Upper lobe of right lung (tissue), 1 donor: ENCODE results near the gene ALDH9A1. TPM values are rescaled to one million over a fixed set of nuclear protein-coding genes. Genes with fewer than 3 reads are reported as not detected.
A peak's percentile ranks its signal among the peaks of the same experiment; 100 is the strongest.
"Not testable (repeated sequence)": the region's sequence is repeated elsewhere in the genome, so short reads cannot be mapped to it uniquely, and the experiment has no call there.

Source experiments
- ATAC-seq: fragments of 200-7000 bp; cut with Tn5 transposase; one replicate; pipeline ENCODE4 v1.9.1; 2020; ENCODE audit warnings: mild to moderate bottlenecking, moderate library complexity
- DNase-seq: peaks from one replicate; pipeline ENCODE4 v3.0.0-alpha.2; 2020
- H3K27ac ChIP-seq: fragments of 200-600 bp; one replicate; pipeline ENCODE4 v1.8.0; 2022
- H3K27me3 ChIP-seq: fragments of 200-600 bp; one replicate; pipeline ENCODE4 v1.8.0; 2022; ENCODE audit warnings: mild to moderate bottlenecking
- H3K36me3 ChIP-seq: fragments of 200-600 bp; one replicate; pipeline ENCODE4 v1.8.0; 2022
- H3K4me1 ChIP-seq: fragments of 200-600 bp; one replicate; pipeline ENCODE4 v1.8.0; 2022
- H3K4me3 ChIP-seq: fragments of 200-600 bp; one replicate; pipeline ENCODE4 v1.8.0; 2022; ENCODE audit warnings: mild to moderate bottlenecking
- H3K9me3 ChIP-seq: fragments of 200-600 bp; one replicate; pipeline ENCODE4 v1.8.0; 2022
- CTCF ChIP-seq: fragments of 200-600 bp; IDR thresholded peaks from one replicate; pipeline ENCODE4 v1.8.0; 2022; ENCODE audit warnings: antibody characterized with exemption
- intact Hi-C: fragments of 100-400 bp; cut with DNase I; formaldehyde crosslinking; loops from one replicate; pipeline ENCODE4 v1.11.0; 2022
- long read RNA-seq: library from polyadenylated mRNA; unstranded; transcript quantifications from one replicate; pipeline ENCODE4 v2.0.0, GENCODE V29; 2021
- total RNA-seq: library from RNA; stranded (reverse); fragmentation: NEBNext Ultra II Directional; extraction: Animal tissue kit (Norgen Biotek cat#: 25700); gene quantifications from one replicate; pipeline ENCODE4 v1.2.1, GENCODE V29; 2021
- donor health status: DM: no; HTN: yes; CAD: no; lungs with severe emphysema.

ALDH9A1 gene
- 68.5 TPM for total RNA-seq
- long read RNA-seq, transcript ALDH9A1-201 (11 exons, 2,696 nt), result major isoform, 147 of 159 reads
- long read RNA-seq, partial matches to known transcripts, result 5 of 159 reads
- long read RNA-seq, other reads (novel, unspliced or antisense), result 7 of 159 reads

GRCh38 chr1:165697881-165698760, at the start of gene ALDH9A1:
TSS of gene ALDH9A1 (minus strand) at chr1:165698562. CDS start at chr1:165698558, 4 bp downstream.
- DNase-seq (peak; percentile 95), ATAC-seq (peak; percentile 98)
- peaks cover 22% of the 10 kb centered on the region for H3K4me1 ChIP-seq
- H3K4me3 ChIP-seq, result peak within 1 kb of the TSS; percentile 71
- peak; percentile 40 for TF ChIP-seq CTCF
- no peaks in the 10 kb centered on the region for H3K27me3 ChIP-seq
- H3K27ac ChIP-seq, result peak within 1 kb of the TSS; percentile 96
- intact Hi-C loops, result no loop called here
- H3K36me3 ChIP-seq, result no peaks in the 10 kb centered on the region
- H3K9me3 ChIP-seq, result no peaks in the 10 kb centered on the region

GRCh38 chr1:165747632-165748447, 49.5 kb upstream of the ALDH9A1 start:
- intact Hi-C loops, result no loop called here
- Histone ChIP-seq H3K4me1 (no peaks in the 10 kb centered on the region), H3K27me3 (no peaks in the 10 kb centered on the region), H3K9me3 (no peaks in the 10 kb centered on the region), H3K4me3 (no peak overlapping the region), H3K36me3 (peaks cover 60% of the 10 kb centered on the region), H3K27ac (no peak overlapping the region)
- TF ChIP-seq CTCF, result no peak
- DNase-seq (no peak), ATAC-seq (no peak)

GRCh38 chr1:165744913-165745312, 46.6 kb upstream of the ALDH9A1 start:
- H3K27me3 ChIP-seq, H3K4me1 ChIP-seq, H3K27ac ChIP-seq, intact Hi-C loops, H3K4me3 ChIP-seq, DNase-seq, ATAC-seq, H3K9me3 ChIP-seq: not testable (repeated sequence)
- peaks cover 69% of the 10 kb centered on the region for H3K36me3 ChIP-seq

GRCh38 chr1:165742194-165742593, 43.8 kb upstream of the ALDH9A1 start:
- DNase-seq (no peak), ATAC-seq (no peak)
- no peak overlapping the region for H3K27ac ChIP-seq
- intact Hi-C loops, result no loop called here
- H3K4me1 ChIP-seq, result no peaks in the 10 kb centered on the region
- no peak for TF ChIP-seq CTCF
- no peak overlapping the region for H3K4me3 ChIP-seq
- peaks cover 73% of the 10 kb centered on the region for H3K36me3 ChIP-seq
- no peaks in the 10 kb centered on the region for H3K27me3 ChIP-seq
- H3K9me3 ChIP-seq, result no peaks in the 10 kb centered on the region

- Histone ChIP-seq H3K27ac (no peak overlapping the region), H3K27me3 (no peaks in the 10 kb centered on the region), H3K4me1 (no peaks in the 10 kb centered on the region), H3K36me3 (peaks cover 74% of the 10 kb centered on the region), H3K9me3 (no peaks in the 10 kb centered on the region), H3K4me3 (no peak overlapping the region)
- DNase-seq (no peak), ATAC-seq (no peak)
- no peak for TF ChIP-seq CTCF
- intact Hi-C loops, result no loop called here
Observed at GRCh38 chr1:165738794-165739193, 40.4 kb upstream of the ALDH9A1 start.

- Histone ChIP-seq H3K9me3 (no peaks in the 10 kb centered on the region), H3K4me3 (no peak overlapping the region), H3K27ac (no peak overlapping the region), H3K36me3 (peaks cover 58% of the 10 kb centered on the region), H3K27me3 (no peaks in the 10 kb centered on the region), H3K4me1 (no peaks in the 10 kb centered on the region)
- TF ChIP-seq CTCF, result no peak
- intact Hi-C loops, result no loop called here
- DNase-seq (no peak), ATAC-seq (no peak)
Observed at GRCh38 chr1:165737196-165737595, 38.8 kb upstream of the ALDH9A1 start.
